HG03280 (cell line): ENCODE data around the gene OVAAL.
A peak's percentile ranks its signal among the peaks of the same experiment; 100 is the strongest.

ENCODE experiments used
- ATAC-seq: cut with Tn5 transposase; IDR thresholded peaks from one replicate; pipeline ENCODE4 v1.9.1; 2021; ENCODE audit warnings: mild to moderate bottlenecking, moderate library complexity; ENCODE audit not compliant: unreplicated experiment

The OVAAL gene

DNA sequence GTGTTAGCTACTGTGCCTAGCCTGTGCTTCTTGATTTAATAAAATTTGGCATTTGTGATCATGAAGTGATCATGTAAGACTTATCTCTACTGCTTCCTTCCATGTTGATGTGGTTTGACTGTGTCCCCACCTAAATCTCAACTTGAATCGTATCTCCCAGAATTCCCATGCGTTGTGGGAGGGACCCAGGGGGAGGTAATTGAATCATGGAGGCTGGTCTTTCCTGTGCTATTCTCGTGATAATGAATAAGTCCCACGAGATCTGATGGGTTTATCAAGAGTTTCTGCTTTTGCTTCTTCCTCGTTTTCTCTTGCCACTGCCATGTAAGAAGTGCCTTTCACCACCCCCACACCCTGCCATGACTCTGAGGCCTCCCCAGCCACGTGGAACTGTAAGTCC, at the start of gene OVAAL:
TSS of gene OVAAL (plus strand) at position 301 of the 400 bp plus-strand sequence.
- no peak for ATAC-seq

DNA sequence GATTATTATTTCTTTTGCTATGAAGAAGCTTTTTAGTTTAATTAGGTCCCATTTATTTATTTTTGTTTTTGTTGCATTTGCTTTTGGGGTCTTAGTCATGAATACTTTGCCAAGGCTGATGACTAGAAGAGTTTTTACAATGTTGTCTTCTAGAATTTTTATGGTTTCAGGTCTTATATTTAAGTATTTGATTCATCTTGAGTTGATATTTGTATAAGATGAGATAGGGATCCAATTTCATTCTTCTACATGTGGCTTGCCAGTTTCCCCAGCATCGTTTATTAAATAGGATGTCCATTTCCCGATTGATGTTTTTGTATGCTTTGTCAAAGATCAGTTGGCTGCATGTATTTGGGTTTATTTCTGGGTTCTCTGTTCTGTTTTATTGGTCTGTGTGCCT, 47.9 kb upstream of the OVAAL start:
- no peak for ATAC-seq

DNA sequence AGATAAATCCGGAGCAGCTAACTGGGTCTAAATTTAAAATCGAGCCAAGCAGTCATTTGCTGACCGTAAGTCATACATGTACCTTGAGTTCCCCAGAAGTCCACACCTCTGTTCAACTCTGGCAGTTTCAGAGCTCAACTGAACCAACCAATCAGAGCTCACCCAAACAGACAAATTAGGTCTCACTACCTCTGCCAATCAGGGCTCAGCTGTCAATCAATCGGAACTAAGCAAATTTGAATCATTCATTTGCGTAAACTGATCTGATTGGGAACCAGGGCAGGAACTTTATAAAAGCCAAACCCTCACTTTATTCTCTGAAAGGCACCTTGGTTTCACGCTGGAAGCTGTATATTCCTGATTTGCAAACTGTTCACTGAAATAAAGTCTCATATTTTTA, 45.2 kb upstream of the OVAAL start:
- no peak for ATAC-seq

DNA sequence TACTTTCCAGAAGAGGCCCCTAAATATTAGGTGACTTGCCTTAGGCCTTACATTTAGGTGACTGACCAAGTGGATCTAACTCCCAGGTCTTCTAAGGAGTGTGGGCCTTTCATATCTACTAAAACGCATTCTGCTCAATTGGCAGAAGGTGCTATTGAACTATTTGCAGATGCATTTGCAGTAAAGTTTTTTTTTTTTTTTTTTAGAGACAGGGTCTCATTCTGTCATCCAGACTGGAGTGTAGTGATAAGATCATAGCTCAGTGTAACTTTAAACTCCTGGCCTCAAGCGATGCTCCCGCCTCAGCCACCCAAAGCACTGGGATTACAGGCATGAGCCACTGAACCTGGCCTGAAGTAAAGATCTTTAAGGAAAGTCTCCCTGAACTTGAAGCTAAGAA, 43.4 kb upstream of the OVAAL start:
- no peak for ATAC-seq

DNA sequence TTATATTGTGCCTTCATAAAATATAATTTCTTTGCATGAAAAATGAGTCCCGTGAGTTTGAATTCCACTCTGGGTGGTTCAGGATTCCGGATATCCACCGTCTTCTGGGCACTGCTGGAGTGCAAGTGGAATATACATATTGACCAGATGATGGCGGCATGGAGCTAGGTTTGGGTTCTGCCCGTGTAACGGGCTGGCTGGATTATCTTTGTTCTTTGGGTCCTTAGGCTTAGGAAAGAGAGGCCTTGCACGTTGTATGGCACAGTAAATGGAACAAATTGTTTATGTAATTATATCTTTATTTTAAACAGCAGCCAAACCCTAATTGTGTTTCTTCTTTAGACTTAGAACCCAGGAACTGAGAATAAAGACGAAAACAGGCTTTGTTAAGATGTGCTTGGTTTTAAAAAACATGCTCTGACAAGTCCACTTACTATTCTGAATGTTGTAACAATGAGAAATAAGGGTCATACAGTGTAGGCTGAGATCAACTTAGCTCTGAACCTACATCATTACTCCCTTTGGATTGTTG, 42.8 kb upstream of the OVAAL start:
- peak; percentile 94 for ATAC-seq

DNA sequence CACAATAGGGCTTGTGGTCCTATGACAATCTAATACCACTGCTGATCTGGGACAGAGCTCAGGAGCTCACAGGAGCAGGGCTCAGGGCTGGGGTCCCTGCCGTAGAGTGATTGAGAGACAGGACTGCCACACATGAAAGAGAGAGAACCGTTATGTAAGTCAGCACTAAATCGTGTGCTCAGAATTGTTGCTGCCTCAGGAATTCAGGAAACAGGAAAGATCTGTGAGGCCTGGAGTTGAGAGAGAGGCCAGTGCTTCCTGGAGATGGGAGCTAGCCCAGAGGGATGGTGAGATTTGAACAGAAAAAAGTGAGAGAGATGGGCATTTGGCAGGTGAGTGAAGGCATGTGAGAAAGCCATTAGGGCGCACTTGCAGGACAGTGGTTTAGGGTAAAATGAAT, 38.9 kb upstream of the OVAAL start:
- no peak for ATAC-seq

DNA sequence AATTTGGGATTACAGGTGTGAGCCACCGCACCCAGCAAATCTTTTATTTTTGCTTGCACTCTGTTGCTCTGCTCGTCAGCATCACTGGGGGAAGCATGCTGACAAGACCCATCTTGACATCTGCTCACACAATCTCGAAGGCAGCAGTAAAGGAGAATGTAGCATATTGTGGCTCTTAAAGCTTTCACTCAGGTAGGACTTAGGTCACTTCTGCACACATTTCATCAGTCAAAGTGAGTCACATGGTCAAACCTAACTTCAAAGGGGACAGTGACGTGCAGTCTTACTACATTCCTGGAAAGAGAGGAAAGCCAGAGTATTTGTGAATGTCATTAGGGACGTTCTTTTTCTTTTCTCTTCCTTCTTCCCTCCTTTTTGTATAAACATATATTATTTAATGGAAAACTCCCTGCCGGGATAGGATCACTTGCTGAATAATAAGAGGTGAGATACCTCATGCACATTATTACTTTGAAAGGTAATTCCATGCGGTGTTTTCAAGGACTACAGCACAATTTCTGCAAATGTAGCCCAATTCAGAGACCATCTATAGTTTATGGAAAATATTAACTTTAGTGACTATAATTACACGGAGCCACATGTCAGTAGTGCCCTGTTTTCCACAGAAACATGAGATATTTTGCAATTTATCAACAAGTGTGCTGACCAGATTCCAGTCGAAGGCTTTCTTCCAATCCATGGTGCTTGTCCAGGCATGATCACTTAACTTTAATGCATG, 37.1 kb upstream of the OVAAL start:
- ATAC-seq: no peak

DNA sequence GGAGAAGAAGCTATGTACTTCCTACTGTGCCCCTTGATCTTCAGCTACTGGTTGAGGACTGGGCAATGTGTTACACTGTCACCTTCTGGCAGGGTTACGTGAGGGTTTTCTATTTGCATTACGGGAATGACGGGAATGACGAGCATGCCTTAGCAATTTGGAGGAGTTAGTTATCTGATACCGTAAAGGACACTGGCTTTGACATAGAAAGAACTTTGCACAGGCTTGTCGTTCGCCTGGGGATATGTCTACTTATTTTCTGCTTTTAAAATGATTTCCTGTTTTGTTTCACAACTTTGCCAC, 36.6 kb upstream of the OVAAL start:
- no peak for ATAC-seq

DNA sequence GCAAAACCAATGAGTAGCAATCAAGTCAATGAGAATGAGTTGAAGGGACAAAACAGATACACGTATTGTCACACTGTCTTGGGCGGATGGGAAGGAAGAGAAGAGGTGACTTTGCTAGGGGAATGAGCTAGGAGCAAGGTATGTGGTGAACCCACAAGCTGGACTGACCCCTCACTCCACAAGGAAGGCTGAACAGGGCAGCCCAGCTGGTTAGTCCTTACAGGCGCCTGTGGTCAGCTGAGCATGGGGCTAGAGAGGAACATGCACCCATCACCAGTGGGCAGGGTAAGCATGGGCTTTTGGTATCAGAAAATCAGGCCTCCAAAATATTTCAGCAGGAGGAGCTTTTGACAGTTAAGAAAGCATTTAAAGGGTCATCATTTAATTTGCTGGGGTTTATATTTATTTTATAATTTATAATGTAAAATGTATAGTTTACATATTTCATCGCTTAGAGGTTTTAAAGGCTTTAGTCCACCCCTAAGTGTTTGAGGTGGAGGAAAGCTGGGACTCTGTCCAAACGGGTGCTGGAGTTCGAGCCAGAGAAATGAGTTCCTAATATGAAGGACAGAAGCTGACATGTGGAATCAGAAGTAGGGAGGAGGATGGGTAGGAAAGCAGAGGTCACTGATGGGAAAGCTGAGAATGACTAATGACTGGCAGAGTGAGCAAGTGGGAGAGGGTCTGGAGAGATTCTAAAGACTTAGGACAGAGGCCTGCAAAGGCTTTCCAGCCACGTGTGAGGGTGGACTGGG, 34.4 kb upstream of the OVAAL start:
- no peak for ATAC-seq

DNA sequence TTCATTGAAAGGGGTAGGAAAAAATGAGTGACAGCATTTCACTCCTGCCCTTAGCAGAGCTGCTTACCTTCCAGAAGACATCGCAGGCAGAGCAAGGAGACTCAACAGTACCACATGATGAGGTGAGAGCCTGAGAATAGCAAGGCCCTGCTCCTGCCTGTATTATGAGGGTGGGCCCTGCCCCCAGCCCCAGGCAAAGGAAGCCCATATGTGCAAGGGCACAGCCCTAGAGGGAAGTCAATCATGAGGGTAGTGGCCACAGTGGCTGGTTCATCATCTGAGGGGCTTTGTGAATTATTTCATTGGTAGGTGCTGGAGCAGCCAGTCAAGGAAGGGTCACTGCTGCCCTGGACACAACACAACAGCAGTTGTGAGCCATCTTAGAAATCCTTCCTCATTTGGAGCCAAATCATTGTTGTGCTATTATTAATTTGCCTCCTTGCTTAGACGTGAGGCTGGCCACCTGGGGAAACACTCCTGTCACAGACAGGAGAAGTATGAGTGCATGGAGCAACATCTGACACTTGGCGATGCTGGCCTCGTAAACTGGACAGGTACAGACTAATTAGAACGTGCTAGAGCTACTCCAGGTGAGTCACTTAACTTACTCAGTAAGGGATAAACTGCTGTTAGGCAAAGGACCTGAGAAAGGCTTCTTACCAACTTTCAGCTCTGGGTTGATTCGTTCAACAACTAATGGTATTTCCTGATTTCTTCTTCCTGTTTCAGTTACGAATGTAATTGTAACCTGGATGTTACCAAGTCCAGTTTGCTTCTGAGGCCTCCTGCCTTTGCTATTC, 33.6 kb upstream of the OVAAL start:
- no peak for ATAC-seq

DNA sequence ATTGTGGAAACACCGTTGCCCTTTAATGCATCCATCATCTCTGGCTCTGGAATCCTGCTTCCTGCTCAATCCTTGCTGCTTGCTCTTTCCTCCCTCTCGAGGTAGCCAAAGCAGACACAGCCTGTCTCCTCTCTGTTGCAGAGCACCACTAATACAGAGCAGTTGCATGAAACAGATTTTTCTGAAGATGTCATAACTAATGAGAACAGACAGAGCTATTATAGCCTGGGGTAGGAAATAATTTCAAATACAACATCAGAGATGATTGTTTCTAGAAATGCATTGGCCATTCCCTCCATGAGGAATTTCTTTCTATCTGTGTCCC, 33.1 kb upstream of the OVAAL start:
- no peak for ATAC-seq

DNA sequence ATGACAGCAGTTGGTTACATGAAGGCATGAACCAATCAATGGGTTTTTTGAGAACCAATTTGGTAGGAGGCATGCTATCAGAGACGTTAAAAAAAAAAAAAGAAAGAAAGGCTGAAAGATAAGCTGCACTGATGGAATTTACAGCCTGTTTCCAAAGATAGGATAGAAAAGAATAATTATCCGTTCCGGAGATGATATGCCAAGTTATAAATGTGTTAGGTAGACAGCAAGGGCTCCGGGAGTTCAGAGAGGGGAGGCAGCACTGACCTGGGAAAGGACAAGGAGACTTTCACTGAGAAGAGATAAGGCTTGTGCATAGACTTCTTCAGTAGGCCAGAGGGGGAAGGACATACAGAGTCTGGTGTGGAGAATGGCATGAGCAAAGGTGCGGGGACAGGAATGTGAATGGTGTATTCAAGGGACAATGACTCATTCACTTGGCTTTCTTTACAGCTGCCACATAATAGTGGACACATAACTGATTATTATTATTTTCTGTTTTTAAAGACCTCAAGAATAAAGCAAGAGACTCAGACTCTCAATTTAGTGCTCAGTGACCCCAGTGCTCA, 31.6 kb upstream of the OVAAL start:
- no peak for ATAC-seq

DNA sequence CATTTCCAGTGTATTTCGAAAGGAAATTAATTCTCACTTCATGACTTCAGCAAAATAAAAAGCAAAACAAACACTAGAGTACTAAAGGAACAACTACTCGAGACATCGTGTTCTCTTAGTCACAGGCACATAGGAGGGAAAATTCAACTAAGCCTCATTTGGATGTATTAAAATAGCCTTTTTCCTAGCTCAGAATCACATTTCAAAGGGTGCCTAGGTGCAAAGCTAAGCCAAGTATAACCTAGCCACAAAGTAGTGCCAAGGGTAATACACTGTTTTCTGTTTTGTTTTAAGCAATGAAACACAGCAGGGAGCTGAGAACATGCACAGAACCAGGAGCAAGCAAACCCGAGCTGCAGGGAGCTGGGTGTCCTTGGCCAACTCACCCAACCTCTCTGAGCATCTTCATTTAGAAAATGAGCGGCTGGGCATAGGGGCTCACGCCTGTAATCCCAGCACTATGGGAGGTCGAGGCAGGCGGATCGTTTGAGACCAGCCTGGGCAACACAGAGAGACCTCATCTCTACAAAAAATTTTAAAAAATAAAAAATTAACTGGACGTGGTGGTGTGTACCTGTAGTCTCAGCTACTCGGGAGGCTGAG, 29.8 kb upstream of the OVAAL start:
- no peak for ATAC-seq

DNA sequence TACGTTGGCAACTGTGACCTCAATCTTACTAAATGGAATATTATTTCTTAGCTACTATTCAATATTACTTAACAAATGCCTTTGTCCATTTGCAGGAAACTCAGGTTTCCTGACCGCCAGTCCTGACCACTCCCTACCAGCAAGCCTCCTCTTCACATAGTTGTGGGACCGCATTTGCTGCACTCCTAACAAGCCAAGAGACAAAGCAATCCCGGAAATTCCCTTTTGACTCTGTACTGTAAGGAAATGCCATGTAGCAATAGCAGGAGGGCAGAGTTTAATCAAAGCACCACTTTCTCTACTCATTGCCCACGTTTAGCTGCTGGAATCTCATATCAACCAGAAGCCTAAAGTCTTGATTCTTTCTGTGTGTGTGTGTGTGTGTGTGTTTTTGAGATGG, 28.3 kb upstream of the OVAAL start:
- no peak for ATAC-seq

DNA sequence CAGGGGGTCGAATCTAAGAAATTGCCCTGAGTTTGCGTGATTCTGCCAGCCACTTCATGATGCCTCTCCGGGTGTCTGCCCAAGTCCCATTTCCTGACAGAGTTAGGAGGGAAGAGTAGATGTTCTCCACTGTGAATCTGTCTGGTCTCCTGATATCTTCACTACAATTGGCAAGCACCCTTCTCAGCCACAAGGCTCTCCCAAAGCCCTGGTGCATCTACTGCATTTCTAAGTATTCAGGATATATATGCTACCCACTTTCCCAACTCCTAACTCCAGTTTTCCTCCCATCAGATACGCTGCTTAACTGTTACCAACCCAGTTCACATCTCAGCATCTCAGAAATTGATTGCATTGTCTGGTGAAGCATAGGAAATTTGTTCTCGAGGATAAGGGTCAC, 25.9 kb upstream of the OVAAL start:
- ATAC-seq: no peak

DNA sequence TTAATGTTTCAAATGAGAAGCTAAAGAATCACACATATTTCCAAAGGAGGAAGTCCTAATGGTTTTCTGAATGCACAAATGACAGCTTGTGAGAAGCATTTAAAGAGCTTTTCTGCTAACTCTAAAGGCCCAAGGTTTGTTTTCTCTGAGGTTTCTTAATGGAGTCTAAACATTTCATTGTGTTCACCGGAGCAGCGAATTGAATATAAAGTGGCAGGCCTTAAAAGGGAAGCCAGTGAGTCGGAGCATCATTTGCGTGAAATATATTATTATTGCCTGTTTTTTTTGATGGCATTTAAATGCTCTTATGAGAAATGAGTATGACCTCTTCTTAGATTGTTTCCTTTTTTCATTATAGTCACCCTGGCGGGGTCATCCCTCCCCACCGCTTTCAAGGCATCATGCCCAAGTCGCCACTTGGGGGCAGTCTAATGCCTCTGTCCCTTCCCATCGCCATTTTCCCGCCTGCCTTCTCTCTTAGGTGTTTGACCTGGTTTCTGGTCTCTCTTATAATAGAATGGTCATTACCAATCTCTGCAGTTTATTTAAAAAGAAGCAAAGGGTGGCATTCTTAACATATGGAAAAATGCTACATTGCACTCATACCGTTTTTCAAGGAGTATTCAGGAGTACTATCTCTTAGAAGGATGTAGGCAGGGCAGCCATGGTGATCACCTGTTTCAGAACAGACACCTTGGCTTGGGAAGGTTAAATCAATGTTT, 25.3 kb upstream of the OVAAL start:
- peak; percentile 85 for ATAC-seq

DNA sequence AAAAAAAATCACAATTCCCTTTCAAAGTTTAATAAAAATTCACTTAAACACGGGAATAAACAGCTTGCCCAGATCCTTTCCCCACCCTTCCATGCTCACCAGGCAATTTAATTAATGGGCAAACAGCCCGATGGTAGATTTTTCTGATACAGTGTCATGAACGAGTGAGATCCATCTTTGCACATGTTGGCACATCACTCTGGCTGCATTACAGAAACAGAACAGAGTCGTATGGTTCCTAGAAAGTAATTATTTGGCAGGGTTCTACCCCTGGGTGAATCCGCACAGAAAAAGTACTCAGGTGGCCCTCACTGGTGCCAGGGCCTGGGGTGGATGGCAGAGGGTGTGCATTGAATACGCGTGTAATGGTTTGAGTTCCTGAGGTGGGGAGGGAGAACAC, 24.6 kb upstream of the OVAAL start:
- no peak for ATAC-seq

DNA sequence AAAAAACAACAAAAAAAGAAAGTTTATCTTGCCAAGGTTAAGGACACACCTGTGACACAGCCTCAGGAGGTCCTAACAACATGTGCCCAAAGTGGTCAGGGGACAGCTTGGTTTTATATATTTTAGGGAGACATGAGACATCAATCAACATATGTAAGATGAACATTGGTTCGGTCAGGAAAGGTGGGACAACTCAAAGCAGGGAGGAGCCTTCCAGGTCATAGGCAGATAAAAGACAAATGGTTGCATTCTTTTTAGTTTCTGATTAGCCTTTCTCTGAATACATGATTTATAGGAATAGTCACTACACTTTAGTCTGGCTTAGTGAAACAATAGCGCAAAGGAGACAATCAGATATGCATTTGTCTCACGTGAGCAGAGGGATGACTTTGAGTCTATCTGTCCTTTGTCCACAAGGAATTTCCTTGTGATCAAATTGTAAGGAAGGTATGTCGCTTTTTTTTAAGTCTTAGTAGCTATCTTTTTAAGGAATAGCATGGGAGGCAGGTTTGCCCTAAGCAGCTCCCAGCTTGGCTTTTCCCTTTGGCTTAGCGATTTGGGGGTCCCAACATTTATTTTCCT, 23.3 kb upstream of the OVAAL start:
- ATAC-seq: no peak

DNA sequence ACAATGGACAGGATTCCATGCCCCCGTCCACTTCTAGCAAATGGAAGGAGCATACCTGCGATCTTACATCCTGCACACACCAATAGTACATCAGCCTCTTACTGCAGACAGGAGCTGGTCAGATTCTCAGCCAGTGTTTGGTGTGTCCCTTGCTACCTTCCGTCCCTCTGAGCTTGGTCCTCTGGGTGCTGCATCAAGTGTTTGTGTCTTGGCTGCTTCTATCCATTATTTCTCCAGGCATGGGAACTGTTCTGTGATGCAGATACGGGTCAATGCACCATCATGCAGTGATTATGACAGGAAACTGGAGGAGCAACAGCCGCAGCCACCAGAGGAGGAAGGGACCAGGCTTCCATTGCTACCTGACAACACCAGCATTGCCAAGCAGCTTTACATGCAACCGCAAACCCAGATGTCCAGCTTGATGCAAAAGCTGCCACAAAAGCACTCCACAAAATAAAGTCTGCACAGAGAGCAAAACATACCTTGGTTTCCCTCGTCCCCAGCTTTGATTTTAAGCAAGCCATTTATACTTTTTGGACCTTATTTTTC, 21.9 kb upstream of the OVAAL start:
- no peak for ATAC-seq

DNA sequence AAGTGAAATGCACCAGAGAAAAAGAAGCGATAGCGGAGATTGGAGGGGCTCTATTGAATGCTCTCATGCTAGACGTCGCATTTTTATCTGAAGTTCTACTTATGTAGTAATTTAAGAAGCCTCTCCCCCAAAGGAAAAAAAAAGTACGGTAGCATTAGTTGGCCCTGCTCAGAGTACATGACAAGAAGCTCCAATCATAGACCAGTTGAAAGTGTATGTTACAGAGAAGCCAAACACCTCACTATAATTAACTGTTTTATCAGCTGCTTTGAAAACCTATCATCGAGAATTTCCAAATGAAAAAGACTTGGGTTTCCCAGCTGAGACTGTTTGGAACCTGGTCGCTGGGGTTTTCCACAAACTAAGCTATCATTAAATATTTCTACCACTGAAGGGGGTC, 19.6 kb upstream of the OVAAL start:
- no peak for ATAC-seq
